Measurements from ENCODE around the gene PVR. TPM values are rescaled to one million over a fixed set of nuclear protein-coding genes. Genes with fewer than 3 reads are reported as not detected.
A peak's percentile ranks its signal among the peaks of the same experiment; 100 is the strongest.
"Not testable (repeated sequence)": the region's sequence is repeated elsewhere in the genome, so short reads cannot be mapped to it uniquely, and the experiment has no call there.

The PVR gene
- total RNA-seq, 1 donor = 156 TPM

GRCh38 chr19:44624840-44625354, 18.8 kb upstream of the PVR start:
- DNase-seq (ENCODE audit: low read depth) = no peak
- TF ChIP-seq, protein P1, sequence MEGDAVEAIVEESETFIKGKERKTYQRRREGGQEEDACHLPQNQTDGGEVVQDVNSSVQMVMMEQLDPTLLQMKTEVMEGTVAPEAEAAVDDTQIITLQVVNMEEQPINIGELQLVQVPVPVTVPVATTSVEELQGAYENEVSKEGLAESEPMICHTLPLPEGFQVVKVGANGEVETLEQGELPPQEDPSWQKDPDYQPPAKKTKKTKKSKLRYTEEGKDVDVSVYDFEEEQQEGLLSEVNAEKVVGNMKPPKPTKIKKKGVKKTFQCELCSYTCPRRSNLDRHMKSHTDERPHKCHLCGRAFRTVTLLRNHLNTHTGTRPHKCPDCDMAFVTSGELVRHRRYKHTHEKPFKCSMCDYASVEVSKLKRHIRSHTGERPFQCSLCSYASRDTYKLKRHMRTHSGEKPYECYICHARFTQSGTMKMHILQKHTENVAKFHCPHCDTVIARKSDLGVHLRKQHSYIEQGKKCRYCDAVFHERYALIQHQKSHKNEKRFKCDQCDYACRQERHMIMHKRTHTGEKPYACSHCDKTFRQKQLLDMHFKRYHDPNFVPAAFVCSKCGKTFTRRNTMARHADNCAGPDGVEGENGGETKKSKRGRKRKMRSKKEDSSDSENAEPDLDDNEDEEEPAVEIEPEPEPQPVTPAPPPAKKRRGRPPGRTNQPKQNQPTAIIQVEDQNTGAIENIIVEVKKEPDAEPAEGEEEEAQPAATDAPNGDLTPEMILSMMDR (IDR thresholded peaks at IDR 0.05; ENCODE audit: insufficient read depth, low read depth, low read length) = no peak
- H3K4me3 ChIP-seq (ENCODE audit: low read depth, low read length) = no peak overlapping the region

DNA sequence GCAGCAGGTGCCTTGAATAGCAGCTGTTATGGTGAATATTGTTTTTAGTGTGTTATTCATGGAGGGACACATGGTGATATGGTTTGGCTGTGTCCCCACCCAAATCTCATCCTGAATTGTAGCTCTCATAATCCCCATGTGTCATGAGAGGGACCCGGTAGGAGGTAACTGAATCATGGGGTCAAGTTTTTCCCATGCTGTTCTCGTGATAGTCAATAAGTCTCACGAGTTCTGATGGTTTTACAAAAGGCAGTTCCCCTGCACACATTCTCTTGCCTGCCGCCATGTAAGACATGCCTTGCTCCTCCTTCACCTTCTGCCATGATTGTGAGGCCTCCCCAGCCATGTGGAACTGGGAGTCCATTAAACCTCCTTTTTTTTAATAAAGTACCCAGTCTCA, 18.1 kb upstream of the PVR start:
- H3K4me3 ChIP-seq (ENCODE audit: low read depth, low read length); DNase-seq (ENCODE audit: low read depth): not testable (repeated sequence)

GRCh38 chr19:44626048-44626624, 17.6 kb upstream of the PVR start:
- peak; percentile 89 for DNase-seq (ENCODE audit: low read depth)
- TF ChIP-seq, protein P1 (IDR thresholded peaks at IDR 0.05; ENCODE audit: insufficient read depth, low read depth, low read length) = no peak
- no peak overlapping the region for H3K4me3 ChIP-seq (ENCODE audit: low read depth, low read length)

DNA sequence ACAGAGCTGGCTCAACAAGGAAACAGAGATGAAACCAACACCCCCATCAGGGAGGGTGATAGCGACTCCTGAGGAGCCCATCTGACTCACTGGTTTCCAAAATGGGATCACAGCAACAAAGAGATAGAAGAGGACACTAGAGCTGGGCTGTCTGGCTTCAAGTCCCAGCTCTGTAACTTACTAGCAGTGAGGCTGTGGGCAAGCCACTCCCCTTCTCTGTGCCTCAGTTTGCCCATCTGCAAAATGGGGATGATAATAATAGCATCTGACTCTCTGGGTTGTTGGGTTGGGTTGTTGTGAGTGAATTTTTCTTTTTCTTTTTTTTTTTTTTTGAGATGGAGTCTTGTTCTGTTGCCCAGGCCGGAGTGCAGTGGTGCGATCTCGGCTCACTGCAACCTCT, 16.1 kb upstream of the PVR start:
- no peak overlapping the region for H3K4me3 ChIP-seq (ENCODE audit: low read depth, low read length)
- DNase-seq (ENCODE audit: low read depth) = no peak
- TF ChIP-seq, protein P1 (IDR thresholded peaks at IDR 0.05; ENCODE audit: insufficient read depth, low read depth, low read length) = no peak

GRCh38 chr19:44628793-44629192, 14.9 kb upstream of the PVR start:
- H3K4me3 ChIP-seq (ENCODE audit: low read depth, low read length) = no peak overlapping the region
- TF ChIP-seq, protein P1 (IDR thresholded peaks at IDR 0.05; ENCODE audit: insufficient read depth, low read depth, low read length) = no peak
- DNase-seq (ENCODE audit: low read depth) = no peak

DNA sequence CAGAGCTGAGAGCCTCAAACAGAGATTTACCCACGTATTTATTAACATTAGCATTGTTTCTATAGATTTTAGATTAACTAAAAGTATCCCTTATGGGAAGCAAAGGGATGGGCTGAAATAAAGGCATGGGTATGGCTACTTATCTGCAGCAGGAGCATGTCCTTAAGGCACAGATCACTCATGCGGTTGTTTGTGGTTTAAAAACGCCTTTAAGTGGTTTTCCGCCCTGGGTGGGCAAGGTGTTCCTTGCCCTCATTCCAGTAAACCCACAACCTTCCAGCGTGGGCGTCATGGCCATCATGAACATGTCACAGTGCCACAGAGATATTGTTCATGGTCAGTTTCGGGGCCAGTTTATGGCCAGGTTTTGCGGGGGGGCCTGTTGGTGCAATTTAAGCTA, 12.1 kb upstream of the PVR start:
- DNase-seq (ENCODE audit: low read depth); H3K4me3 ChIP-seq (ENCODE audit: low read depth, low read length): not testable (repeated sequence)

GRCh38 chr19:44634058-44634457, 9.7 kb upstream of the PVR start:
- H3K4me3 ChIP-seq (ENCODE audit: low read depth, low read length); DNase-seq (ENCODE audit: low read depth): not testable (repeated sequence)

DNA sequence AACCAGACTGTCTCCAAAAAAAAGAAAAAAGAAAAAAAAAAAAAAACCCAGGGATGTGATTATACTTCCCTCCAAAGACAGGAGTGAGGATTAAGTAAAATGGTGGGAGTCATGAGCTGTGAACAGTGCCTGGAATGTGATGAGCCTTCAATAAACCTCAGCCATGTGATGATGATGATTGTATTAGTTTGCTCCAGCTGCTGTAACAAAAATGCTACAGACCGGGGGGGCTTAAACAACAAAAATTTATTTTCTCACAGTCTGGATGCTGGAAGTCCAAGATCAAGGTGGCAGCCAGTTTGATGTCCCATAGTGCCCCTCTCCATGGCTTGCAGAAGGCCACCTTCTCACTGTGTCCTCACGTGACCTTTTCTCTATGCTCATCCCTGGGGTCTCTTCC, 8.9 kb upstream of the PVR start:
- TF ChIP-seq, protein P1 (IDR thresholded peaks at IDR 0.05; ENCODE audit: insufficient read depth, low read depth, low read length) = no peak

More for the DNA sequence above, 8.9 kb upstream of the PVR start:
- no peak for DNase-seq (ENCODE audit: low read depth)
- no peak overlapping the region for H3K4me3 ChIP-seq (ENCODE audit: low read depth, low read length)

Data from fibroblast of villous mesenchyme (primary cell).